Activated gamma-delta T cell treated with anti-CD3 and anti-CD28 coated beads, Interleukin-2, amount 50 U/mL, for 16 hours (primary cell): ENCODE measurements around the gene CEP164.
A peak's percentile ranks its signal among the peaks of the same experiment; 100 is the strongest.

Experiments
- DNase-seq: peaks from one replicate; pipeline ENCODE4 v3.0.0-alpha.2; 2020; ENCODE audit warnings: low read depth

Gene CEP164

DNA sequence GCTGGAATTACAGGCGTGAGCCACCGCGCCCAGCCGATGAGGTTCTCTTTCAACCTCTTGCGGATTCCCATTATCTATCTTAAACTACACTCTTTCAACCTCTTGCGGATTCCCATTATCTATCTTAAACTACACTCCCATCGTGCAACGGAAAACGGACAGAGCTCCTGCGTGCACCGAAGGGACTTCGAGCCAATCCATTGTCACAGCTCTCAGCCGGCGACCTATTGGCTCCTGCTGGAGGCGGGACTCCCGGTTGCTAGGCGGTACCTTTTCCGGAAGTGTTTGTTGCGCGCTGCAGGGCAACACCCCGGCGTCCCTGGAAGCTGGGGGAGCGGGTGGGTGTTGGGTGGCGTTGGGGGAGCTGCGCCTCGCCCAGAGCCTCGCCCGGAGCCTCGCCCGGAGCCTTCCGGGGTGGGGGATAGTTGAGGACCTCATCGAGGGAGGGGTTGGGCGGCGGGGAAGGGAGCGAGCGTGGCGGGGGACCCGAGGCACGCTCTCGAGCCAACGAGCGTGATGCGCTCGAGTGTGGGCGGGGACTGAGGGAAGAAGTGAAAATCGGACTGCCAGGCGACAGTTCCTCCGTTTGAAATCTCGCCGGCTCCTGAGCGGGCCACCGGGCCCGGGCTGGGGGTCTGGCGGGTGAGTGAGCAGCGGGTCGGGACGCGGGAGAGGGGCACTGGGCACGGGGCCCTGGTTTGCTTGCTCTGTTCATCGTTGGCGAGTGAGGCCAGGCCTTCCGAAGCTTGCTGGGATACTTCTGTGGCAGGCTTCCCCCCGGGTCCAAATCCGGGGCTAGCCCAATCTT lies at the start of gene CEP164:
CEP164 (plus strand) TSS at position 288 of the 808 bp plus-strand sequence. CDS start 10,733 bp downstream, outside the sequence.
- DNase-seq = peak; percentile 89

DNA sequence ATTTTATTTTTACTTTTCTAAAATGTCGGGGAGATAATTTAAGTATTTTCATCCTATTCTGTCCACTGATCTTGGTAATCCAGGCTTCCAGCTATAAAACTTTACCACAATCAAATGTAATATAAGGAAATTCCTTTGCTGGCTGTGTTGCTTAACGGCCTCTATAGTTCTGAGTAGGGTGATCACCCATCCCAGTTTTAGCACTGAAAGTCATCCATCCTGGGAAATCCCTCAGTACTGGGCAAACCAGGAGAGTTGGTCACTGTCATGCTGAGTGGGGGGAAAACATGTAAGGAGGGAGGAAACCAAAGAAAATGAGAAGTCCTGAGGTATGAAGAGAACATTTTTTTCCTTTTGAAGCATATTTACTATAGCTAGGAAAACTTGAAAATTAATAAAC lies 49.3 kb upstream of the CEP164 start:
- no peak for DNase-seq

DNA sequence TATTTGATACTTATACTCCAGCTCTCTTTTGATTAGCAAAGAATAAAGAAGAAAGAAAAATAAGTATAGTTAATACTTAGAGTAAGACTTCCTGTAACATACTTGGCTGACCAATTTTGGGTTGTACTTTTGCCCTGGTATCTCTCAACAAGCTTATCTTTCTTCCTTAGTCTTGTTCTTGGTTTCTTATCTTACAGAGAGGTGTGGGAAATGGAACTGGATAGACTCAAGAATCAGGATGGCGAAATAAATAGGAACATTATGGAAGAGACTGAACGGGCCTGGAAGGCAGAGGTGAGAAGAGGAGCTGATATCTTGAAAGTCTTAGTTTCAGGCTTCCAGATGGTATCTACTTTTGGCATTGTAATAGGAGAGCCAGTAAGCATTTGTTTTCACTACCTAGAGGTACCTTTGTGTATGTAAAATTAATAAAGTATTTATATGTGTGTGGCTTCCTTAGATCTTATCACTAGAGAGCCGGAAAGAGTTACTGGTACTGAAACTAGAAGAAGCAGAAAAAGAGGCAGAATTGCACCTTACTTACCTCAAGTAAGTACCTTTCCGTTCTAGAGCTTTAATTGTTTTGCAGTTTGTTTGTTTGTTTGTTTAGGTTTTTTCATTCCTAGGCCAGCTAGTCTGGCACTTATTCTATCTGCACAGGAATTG lies 47.8 kb upstream of the CEP164 start:
- no peak for DNase-seq

DNA sequence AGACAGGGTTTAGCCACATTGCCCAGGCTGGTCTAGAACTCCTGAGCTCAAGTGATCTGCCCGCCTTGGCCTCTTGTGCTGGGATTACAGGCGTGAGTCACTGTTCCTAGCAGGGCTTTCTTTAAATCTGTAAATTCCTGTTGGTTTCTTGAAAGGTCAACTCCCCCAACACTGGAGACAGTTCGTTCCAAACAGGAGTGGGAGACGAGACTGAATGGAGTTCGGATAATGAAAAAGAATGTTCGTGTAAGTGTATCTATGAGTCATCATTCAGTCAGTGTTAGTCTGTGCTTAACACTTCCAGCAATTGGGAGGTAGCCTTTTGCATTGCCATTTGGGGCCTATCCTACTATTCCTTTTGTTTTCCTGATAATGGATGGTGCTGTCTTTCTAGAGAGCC lies 46.5 kb upstream of the CEP164 start:
- DNase-seq = no peak

DNA sequence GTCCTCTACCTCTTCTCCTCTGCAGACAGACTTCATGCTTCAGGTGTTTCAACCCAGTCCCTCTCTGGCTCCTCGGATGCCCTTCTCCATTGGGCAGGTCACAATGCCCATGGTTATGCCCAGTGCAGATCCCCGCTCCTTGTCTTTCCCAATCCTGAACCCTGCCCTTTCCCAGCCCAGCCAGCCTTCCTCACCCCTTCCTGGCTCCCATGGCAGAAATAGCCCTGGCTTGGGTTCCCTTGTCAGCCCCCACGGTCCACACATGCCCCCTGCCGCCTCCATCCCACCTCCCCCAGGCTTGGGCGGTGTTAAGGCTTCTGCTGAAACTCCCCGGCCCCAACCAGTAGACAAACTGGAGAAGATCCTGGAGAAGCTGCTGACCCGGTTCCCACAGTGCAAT lies 45.8 kb upstream of the CEP164 start:
- DNase-seq = no peak

DNA sequence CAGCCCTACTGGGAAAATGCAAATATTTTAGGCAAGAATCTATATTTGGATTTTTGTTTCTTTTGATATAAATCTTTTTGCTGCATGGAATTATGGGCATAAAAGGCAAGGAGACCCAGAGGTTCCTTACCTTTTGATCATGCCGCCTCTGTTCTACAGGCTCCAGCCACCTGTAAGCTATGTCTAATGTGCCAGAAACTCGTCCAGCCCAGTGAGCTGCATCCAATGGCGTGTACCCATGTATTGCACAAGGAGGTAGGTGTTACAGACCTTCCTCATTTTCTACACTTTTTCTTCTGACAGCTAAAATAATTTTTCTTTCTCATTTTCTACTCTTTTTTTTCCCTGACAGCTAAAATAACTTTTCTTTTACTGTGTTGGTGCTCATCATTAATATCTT lies 44.7 kb upstream of the CEP164 start:
- no peak for DNase-seq

DNA sequence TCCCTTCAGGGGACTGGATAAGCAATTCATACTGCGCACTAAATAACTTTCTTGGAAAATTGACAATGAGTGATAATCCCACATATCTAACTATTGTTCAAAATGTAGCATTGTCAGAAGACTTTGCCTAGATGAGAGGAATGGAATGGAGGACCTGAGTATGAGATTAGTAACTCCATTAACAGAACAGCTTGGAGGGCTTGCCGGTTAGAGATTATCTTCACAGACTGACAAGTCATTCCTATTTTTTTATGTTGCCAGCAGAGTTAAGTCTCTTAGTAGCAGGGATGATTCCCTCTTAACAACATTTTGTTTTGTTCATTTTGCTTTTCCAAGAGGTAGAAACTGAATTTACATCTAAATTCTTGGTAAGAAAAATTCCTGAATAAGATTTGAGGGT lies 43.6 kb upstream of the CEP164 start:
- no peak for DNase-seq

DNA sequence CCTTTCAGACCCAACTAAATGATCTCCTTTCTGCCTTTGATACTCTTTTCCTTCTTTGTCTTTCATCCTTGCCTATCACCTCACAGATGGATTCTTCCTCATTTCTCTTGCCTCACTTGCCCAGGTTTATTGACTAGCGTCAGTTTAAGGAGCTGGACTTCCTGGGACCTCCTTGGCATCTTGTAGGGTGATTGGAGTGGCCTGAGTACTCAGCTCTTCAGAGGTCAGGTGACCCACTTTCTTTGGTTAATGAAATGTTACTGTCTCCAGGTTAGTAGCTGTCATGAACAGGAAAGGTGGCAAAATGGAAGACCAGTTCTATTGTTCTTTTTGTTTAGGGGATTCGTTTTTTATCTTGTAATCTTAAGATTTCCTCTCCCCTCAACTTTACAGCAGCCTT lies 41.1 kb upstream of the CEP164 start:
- no peak for DNase-seq

DNA sequence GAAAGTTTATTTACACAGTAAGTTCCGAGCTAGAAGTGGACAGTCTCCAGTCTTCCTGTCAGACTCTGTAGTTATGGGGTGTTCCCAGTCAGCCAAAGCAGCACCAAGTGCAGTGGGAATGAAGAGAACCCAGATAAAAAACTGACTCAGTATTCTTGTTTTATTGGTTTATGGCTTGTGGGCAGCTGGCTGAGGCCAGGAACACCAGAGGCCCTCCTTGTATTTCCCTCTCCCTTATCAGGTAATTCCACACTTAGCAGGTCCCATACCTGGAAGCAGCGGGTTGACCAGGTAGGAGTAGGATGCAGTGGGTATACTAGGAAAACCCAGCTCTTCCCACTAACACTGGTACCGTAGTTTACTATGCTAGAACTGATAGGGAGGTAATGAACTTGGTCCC lies 40.0 kb upstream of the CEP164 start:
- no peak for DNase-seq

DNA sequence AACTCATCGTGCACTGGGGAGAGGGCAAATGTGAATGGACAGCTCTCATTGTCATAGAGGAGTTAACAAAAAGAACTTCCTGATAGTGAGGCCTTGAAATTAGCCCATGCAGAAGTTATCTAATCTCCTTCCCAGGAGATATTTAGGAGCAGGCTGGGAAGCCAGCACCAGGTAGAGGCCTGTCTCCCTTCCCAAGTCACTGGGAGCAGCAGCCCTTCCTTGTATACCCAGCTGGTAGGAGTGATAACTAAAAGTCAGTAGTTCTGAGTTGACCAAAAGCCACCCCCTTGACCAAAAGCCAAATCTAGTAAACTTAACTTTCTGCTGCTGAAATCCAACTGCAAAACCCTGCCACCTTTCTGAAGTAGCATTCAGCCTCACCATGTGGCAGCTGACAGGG lies 37.9 kb upstream of the CEP164 start:
- no peak for DNase-seq

DNA sequence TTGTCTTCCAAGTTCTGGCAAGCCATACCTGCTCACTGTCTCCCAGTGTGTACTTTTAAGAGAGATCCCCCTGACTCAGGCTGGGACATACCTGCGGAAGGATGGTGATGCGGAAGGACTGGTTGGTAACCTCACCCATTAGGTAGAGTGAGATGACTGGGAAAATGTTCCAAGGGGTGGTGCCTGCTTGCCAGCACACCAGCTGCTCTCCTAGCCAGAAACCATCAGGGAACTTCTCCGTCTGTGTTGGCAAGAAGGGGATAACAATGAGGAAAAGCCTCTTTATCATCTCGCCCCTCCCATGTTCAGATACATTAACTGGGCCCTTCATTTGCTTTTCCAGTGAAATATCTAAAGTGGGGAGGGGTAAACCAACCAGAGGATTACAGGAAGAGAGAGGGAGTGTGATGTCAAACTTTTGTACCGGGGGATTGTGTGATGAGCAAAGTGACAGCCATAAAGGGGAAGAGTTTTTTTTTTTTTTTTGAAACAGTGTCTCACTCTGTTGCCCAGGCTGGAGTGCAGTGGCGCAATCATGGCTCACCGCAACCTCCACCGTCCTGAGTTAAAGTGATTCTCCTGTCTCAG lies 36.8 kb upstream of the CEP164 start, which contains the start of gene BACE1-AS:
BACE1-AS (plus strand) TSS at position 538 of the 588 bp plus-strand sequence.
- no peak for DNase-seq

DNA sequence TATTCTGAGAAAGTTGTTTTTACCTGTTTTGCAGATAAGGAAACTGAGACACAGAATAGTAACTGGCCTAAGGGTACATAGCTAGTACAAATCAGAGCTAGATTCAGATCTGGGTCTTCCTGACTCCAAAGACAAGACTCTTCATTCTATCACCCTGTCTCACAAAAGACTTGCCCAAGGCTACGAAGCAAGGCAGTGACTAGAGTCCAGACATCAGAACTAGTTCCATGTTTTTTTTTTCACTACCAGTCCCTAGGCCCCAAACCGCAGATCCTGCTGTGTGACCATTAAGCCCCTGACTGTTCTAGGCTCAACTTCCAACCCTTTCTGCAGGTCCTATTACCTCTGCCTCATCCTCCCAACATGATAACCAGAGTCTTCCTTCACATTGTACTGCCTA lies 35.0 kb upstream of the CEP164 start:
- no peak for DNase-seq

DNA sequence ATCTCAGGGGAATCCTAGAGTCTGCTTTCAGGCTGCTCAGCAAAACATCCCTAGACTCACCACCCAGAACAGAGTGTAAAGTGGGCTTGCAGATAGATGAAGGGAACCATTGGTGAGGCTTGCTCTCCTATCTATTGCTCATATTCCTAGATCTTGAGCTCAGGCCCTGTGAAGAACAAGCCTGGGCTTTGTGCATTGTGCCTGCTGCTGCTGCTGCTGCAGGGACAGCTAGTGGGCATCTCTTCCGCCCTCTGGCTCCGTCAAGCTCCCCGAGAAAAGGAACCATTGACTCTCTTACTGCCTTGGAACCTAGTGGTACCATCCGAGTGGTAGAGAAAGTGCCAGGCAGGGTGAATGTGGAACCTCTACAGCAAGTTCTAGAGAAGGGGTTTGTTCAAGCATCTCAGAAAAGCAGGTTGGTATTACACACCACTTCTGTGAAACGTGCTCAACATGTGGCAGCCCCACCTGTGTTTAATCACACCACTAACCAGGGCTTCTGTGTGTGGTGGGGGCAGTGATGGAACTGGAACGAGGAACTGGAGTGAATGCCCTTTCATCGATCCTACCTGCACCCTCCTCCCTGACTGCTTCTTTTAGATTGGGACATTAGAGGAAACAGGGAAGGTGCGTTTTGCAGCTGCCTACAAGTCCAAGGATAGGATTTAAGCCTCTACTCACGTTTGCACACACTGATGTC lies 32.1 kb upstream of the CEP164 start:
- DNase-seq = no peak

DNA sequence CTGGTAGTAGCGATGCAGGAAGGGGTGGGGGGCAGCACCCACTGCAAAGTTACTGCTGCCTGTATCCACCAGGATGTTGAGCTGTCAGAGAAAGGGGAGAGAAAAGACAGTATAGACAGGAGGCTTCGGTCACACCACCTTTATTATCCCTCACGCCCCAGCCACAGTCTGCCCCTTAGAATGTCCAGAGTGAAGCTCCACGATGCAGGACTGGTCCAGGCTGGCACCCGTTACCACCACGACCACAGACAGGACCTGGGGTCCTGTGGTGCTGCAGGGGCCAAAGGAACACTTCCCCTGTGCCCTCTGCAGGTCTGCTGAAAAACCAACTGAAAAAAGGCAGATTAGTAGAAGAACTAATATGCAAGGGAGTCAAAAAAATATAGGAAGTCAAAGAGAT lies 30.8 kb upstream of the CEP164 start:
- DNase-seq = no peak

DNA sequence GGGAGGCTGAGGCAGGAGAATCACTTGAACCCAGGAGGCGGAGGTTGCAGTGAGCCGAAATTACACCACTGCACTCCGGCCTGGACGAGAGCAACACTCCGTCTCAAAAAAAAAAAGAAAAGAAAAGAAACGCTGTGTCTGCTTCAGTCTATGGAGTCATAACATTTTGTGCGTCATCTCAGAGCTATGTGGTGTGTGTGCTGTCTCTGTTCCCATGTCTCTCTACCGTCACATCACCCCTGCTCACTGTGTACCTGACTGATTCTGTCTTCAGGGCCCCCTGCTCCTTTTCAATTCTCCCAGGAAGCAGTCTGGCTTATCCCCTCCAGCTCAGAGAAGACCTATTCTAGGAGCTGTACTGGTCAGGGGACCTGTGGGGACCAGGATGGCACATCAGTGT lies 29.5 kb upstream of the CEP164 start:
- DNase-seq = no peak

DNA sequence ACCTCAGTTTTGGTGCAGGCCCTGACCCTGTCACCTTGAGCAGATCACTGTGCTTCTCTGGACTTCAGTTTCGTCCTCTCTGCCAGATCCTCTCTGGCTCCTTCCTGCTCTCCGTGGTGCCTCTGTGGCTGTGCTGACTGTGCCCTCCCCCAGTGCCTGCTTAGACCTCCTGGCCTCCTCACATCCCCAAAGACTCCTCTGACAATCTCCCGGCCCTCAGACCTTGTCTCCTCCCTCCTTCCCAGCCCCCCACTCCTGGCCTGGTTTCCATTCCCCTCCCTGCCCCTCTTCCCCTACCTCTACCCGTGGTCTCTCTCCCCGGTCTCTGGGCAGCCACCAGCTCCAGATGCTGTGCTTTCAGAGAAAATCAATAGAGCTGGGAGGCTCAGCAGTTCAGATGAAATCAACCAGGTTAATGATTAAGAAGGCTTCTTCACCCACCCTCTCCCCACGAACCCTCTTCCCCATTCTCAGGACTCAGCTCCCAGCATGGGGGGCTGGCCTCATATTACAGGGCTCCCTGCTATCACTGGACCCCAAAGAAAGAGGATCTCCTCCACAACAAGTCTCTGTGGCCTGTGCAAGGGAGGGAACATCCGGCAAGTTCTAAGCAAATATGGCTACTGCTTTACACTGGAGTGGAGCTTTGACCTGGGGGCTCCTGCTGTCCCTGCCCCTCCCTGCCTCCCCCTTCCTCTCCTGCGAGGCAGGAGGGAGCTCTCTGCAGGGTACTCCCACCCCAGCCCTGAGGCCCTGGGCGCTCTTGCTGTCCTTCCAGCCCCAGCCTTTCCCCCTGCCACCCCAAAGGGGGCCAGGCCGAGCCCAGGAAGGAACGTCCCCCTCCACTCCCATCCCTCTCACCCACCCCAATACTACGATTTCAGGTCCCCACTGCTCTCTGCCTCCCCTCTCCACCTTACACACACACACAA lies 28.0 kb upstream of the CEP164 start:
- DNase-seq = no peak

DNA sequence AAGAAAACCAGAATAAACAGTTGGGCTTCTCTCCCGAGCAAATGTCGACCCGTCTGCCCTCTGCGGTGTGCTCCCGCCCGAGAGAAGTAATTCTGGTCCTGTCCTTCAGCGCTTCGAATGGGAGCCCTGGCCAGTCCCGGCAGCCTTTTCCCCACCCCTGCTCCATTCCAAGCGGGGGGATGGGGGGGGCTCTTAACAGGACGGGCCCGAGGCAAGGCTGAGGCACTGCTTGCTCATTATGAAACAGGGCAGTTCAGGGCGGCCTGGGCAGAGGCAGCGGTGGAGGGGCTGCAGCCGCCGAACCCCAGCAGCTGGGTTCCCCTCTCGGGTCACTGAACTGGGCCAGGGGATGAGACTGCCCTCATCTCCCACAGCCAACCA lies 27.4 kb upstream of the CEP164 start:
- DNase-seq = no peak

DNA sequence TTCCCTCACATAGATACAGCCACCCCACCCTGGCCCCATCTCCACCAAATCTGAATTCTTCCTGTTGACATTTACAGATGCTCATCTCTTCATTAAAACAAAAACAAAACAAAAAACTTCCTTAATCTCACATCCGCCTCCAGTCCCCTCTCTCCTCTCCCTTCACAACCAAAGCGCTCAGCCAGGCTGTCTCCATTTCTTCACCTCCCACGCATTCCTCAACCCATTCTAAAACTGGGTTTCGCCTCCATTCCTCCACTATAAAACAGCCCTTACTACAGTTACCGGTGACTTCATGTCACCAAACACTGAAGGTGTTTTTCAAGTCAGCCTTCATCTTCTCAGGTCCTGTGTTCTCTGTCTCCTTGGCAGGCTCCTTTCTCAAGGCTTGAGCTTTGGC lies 26.9 kb upstream of the CEP164 start:
- DNase-seq = no peak

DNA sequence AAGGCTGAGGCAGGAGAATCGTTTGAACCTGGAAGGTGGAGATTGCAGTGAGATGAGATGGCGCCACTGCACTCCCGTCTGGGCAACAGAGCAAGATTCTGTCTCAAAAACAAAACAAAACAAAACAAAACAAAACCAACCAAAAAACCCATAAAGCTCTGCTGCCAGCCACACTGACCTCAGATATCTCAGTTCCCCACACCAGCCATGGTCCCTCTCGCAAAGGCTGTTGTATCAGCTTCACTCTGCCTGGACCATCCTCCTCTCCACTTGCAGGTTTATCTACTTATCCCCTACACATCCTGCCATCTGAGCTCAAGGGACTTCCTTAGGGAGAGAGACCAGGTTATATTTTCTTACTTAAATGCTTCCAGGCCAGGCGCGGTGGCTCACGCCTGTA lies 25.4 kb upstream of the CEP164 start:
- no peak for DNase-seq

DNA sequence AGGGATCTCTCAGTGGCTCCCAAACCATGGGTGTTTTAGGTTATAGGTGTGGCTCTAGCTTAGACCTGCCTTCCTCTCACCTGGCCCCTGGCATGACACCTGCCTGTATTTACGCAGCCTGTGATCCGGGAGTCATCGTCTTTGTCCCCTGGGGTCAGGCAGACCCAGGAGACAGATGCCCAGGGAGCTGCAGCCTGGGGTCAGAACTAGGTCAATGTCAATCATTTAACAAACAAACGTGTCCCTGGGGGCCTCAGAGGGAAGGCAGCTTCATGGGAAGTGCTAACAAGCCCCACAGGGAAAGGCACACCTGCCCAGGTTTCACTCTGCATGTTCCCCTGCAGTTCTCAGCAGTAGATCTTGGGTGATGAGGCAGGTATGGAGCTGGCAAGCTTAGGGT lies 24.6 kb upstream of the CEP164 start:
- DNase-seq = no peak

DNA sequence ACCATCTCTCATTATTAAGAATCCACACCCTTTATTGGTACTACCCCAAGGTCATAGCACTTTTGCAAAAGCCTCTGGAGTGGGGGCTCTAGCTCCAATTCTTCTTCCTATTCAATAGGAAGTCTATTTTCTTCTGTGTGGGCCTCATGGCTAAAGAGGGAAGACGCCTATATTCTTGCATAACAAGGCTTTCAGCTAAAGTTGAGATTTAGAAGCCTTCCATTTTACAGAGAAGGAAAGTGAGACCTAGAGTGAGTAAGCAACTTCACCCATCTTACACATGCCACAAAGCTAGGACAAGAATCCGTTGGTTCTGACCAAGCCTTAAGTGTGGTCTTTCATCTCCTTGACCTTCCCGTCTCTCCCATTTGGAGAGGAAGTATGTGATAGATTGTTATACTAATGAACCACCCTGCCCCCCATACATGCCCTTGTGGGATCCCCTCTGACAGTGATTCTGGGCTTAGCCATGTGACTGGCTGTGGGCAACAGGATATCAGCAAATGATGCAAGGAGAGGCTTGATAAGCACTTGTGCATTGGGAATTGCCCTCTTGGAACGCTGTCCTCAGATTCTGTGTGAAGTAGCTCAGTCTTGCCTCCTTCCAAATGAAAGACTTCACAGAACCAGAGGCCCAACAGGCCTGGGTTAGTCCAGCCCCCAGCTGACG lies 23.9 kb upstream of the CEP164 start:
- DNase-seq = no peak
